HepG2 (cell line): ENCODE results near the gene ABHD4. TPM values are rescaled to one million over a fixed set of nuclear protein-coding genes. Genes with fewer than 3 reads are reported as not detected.

ENCODE experiments used
- ATAC-seq: fragments of 200-7000 bp; cut with Tn5 transposase; 3 replicates; pipeline ENCODE4 v1.9.1; 2020; ENCODE audit warnings: mild to moderate bottlenecking, moderate library complexity
- BruUV-seq: library from RNA; stranded (reverse); fragments of 400-500 nt; replicated peaks from 2 replicates; lab custom pipeline; 2021; lab: Mats Ljungman, UMichigan
- CTCF ChIA-PET: fragments of 300-600 bp; formaldehyde crosslinking; extraction: SDS; loops from one replicate; lab custom pipeline; 2021; ENCODE audit warnings: low total read pairs, inconsistent platforms, low intra/inter-chr PET ratio; lab: Yijun Ruan, JAX
- POLR2A ChIA-PET: fragments of 350-600 bp; sonication (Branson Sonifier 250); formaldehyde crosslinking; loops from one replicate; lab custom pipeline; 2020; ENCODE audit warnings: antibody characterized with exemption, inconsistent platforms; lab: Yijun Ruan, JAX
- DNase-seq: peaks from one replicate; pipeline ENCODE4 v3.0.0-alpha.2; 2015; ENCODE audit warnings: low spot score
- FAIRE-seq: peaks from 3 replicates; lab custom pipeline; 2011; peaks lifted over from hg19 to GRCh38; lab: Jason Lieb, UNC
- H2AFZ ChIP-seq: one replicate; pipeline ENCODE4 v1.6.1; 2011; ENCODE audit warnings: low read length, inconsistent platforms
- H3K27ac ChIP-seq: fragments of 300-600 bp; 3 replicates; pipeline ENCODE4 v1.8.0; 2011; ENCODE audit warnings: mixed run types, mild to moderate bottlenecking, mixed read lengths, low read length, inconsistent platforms; ENCODE audit not compliant: insufficient read depth; ENCODE audit errors: extremely low read length
- H3K27me3 ChIP-seq, 2 experiments: fragments of 200-600 bp in 1 of 2; 2 replicates in 1 of 2; 3 replicates in 1 of 2; pipeline versions ENCODE4 v1.6.0 to v1.8.0; 2011; ENCODE audit warnings: low read length in 2 of 2, mild to moderate bottlenecking in 2 of 2, moderate library complexity in 2 of 2, inconsistent platforms in 1 of 2; ENCODE audit not compliant: insufficient read depth in 2 of 2, control insufficient read depth in 1 of 2
- H3K36me3 ChIP-seq, 2 experiments: fragments of 200-600 bp in 1 of 2; replicated peaks in 1 of 2; 2 replicates in 1 of 2; 3 replicates in 1 of 2; pipeline versions ENCODE4 v1.5.1 to v1.8.0; 2011; ENCODE audit warnings: low read length in 2 of 2, inconsistent platforms in 1 of 2; ENCODE audit not compliant: insufficient read depth in 2 of 2, control insufficient read depth in 1 of 2
- H3K4me1 ChIP-seq: 2 replicates; pipeline ENCODE4 v1.5.1; 2012; ENCODE audit warnings: low read length, inconsistent platforms; ENCODE audit not compliant: insufficient read depth
- H3K4me2 ChIP-seq: 2 replicates; pipeline ENCODE4 v1.6.0; 2011; ENCODE audit warnings: low read depth, low read length, inconsistent platforms
- H3K4me3 ChIP-seq, 3 experiments: fragments of 200-600 bp in 1 of 3; sonication (generic), shearing (Covaris generic) in 1 of 3; replicated peaks in 1 of 3; 2 replicates each; pipeline ENCODE4 v1.5.1; 2011 to 2016; ENCODE audit warnings: low read length in 3 of 3, inconsistent platforms in 2 of 3, low read depth in 2 of 3, mild to moderate bottlenecking in 2 of 3, control low read depth in 1 of 3, mixed read lengths in 1 of 3; ENCODE audit not compliant: insufficient read depth in 1 of 3
- H3K79me2 ChIP-seq: one replicate; pipeline ENCODE4 v1.6.1; 2011; ENCODE audit warnings: low read length, inconsistent platforms; ENCODE audit not compliant: insufficient read depth
- H3K9ac ChIP-seq: 2 replicates; pipeline ENCODE4 v1.6.0; 2011; ENCODE audit warnings: mild to moderate bottlenecking, low read depth, low read length, inconsistent platforms; ENCODE audit not compliant: insufficient read depth
- H3K9me3 ChIP-seq: 2 replicates; pipeline ENCODE4 v1.5.1; 2012; ENCODE audit warnings: mild to moderate bottlenecking, low read length
- H4K20me1 ChIP-seq: 2 replicates; pipeline ENCODE4 v1.6.0; 2011; ENCODE audit warnings: inconsistent platforms, mild to moderate bottlenecking, low read length, moderate library complexity; ENCODE audit not compliant: insufficient read depth
- YEATS2 ChIP-seq: sonication (generic); formaldehyde crosslinking; IDR thresholded peaks from 2 replicates; pipeline ENCODE4 v1.4.0; 2020; ENCODE audit warnings: missing genetic modification reagents, borderline replicate concordance
- ZFP91 ChIP-seq: sonication (generic); formaldehyde crosslinking; IDR thresholded peaks from 2 replicates; pipeline ENCODE4 v1.9.0; 2022; ENCODE audit warnings: missing genetic modification reagents, mild to moderate bottlenecking, borderline replicate concordance
- ZNF468 ChIP-seq: sonication (generic); formaldehyde crosslinking; IDR thresholded peaks from 2 replicates; pipeline ENCODE4 v1.8.0; 2022; ENCODE audit warnings: mild to moderate bottlenecking, moderate library complexity, missing genetic modification reagents
- ZNF512 ChIP-seq: sonication (generic); formaldehyde crosslinking; IDR thresholded peaks from 2 replicates; pipeline ENCODE4 v1.4.0; 2020; ENCODE audit warnings: mild to moderate bottlenecking, missing genetic modification reagents
- ZNF547 ChIP-seq: sonication (generic); formaldehyde crosslinking; IDR thresholded peaks from 2 replicates; pipeline ENCODE4 v1.5.1; 2020; ENCODE audit warnings: mild to moderate bottlenecking, missing genetic modification reagents
- ZNF709 ChIP-seq: sonication (generic); formaldehyde crosslinking; IDR thresholded peaks from 2 replicates; pipeline ENCODE4 v1.5.0; 2020; ENCODE audit warnings: mild to moderate bottlenecking, missing genetic modification reagents
- WGBS: methylation state at CpG from one replicate; pipeline ENCODE4 v1.1.6; 2017; ENCODE audit warnings: low lambda C conversion rate; 5-methylcytosine and 5-hydroxymethylcytosine counted together
- in situ Hi-C: cut with HindIII; loops from 2 replicates; pipeline ENCODE4 v1.10.0; 2017; ENCODE audit warnings: low pct_unique_long_range_greater_than_20kb; ENCODE audit not compliant: extremely low pct_ligation_motif_present
- intact Hi-C: fragments of 100-400 bp; cut with micrococcal nuclease; formaldehyde crosslinking; loops from one replicate; pipeline ENCODE4 v1.10.0; 2022; ENCODE audit not compliant: unreplicated experiment
- polyA plus RNA-seq, 8 experiments: library from polyadenylated mRNA; depleted of rRNA in 3 of 8; stranded (reverse) in 7 of 8; unstranded in 1 of 8; fragments of >200 nt; fragmentation: Illumina TruSeq in 4 of 8; extraction: Trizol in 4 of 8; gene quantifications; 2 replicates each; pipeline versions ENCODE4 v1.2.1 to v1.2.3, GENCODE V29; 2011 to 2016; ENCODE audit warnings: low read depth in 4 of 8, missing spikeins in 1 of 8, mixed read lengths in 1 of 8; ENCODE audit not compliant: insufficient read depth in 1 of 8
- total RNA-seq, 5 experiments: library from RNA; depleted of rRNA; stranded (reverse); fragments of >200 nt; fragmentation: Illumina TruSeq; extraction: Trizol; gene quantifications; 2 replicates each; pipeline ENCODE4 v1.2.3, GENCODE V29; 2016; ENCODE audit warnings: low read depth in 1 of 5

Gene ABHD4
- total and polyA plus RNA-seq, 2 of the 13 experiments (the other 11 are each of a cell fraction or from before 2014, with no cell fraction given), result 16.1 to 47.5 TPM

DNA sequence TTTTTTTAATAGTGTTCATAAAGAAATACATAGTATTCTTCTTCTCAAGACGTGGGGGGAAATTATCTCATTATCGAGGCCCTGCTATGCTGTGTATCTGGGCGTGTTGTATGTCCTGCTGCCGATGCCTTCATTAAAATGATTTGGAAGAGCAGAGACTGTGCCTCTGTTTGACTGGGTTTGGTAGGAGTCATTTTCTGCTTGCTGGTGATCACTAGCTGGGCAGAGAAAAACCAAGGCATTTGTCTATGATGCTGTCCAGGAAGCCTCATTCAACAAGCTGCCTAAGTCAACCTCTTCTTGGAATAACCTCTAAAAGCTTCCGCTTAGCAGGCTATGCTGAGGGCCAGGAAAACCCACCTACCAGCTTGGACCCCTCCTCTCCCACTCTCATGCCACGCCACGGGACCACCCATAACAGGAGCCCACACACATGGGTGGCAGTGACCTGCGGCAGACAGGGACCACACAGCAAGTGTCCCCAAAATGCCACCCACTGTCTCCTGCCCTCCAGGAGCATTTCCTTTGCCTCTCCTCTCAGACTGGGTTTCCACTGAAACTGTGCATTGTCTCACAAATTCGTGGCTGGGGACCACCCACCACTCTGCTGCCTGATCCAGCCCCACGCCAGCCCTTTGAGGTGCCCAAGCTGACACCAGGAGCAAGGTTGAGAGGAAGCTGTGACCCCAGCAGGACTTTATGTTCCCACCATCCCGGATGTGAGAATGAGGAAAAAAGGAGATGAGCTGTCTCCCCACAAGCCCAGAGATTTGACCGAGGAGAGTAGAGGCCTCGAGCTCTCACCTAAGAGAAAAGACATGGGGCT, 45.9 kb upstream of the ABHD4 start:
- Histone ChIP-seq H3K27me3 (peaks cover 11 to 80% of the 10 kb centered on the region in 2 experiments; a peak in 4 of 5 replicates), H3K4me3 (no peak overlapping the region), H3K27ac (no peak overlapping the region), H2AFZ (no peak overlapping the region), H3K4me1 (peaks cover 22% of the 10 kb centered on the region), H3K4me2 (no peak overlapping the region), H3K79me2 (no peaks in the 10 kb centered on the region), H3K9me3 (no peaks in the 10 kb centered on the region), H3K9ac (no peak overlapping the region), H4K20me1 (no peaks in the 10 kb centered on the region), H3K36me3 (no peaks in the 10 kb centered on the region)
- no peak for ATAC-seq
- no peak for FAIRE-seq
- intact Hi-C loops (no loop called here), in situ Hi-C loops (no loop called here)
- ChIA-PET POLR2A (no interaction called here), CTCF (no interaction called here)
- TF ChIP-seq ZNF547 (CRISPR knock-in tag) (no peak), ZNF512 (CRISPR knock-in tag) (no peak), ZNF468 (CRISPR knock-in tag) (0 out of 2 replicates have a peak, but pooled peaks have one; percentile 42), ZNF709 (CRISPR knock-in tag) (no peak), YEATS2 (CRISPR knock-in tag) (no peak), ZFP91 (CRISPR knock-in tag) (0 out of 2 replicates have a peak, but pooled peaks have one; percentile 22)
- no peak for DNase-seq
- no TSS peak for BruUV-seq
- 29% methylated on average over 13 of the region's 13 CpGs for WGBS
